Activated CD8-positive, alpha-beta T cell treated with anti-CD3 and anti-CD28 coated beads for 36 hours (primary cell): ENCODE measurements around the gene KMT2A. TPM values are rescaled to one million over a fixed set of nuclear protein-coding genes. Genes with fewer than 3 reads are reported as not detected.

Experiments
- ATAC-seq: fragments of 200-7000 bp; cut with Tn5 transposase; one replicate; pipeline ENCODE4 v1.10.0; 2021; ENCODE audit warnings: mild to moderate bottlenecking, moderate library complexity
- CTCF ChIA-PET: fragments of 350-600 bp; sonication (Branson Sonifier 250); formaldehyde crosslinking; loops from one replicate; lab custom pipeline; 2021; ENCODE audit warnings: antibody characterized with exemption; lab: Charles Lee
- POLR2A ChIA-PET: fragments of 350-600 bp; sonication (Branson Sonifier 250); formaldehyde crosslinking; loops from one replicate; lab custom pipeline; 2021; ENCODE audit warnings: antibody characterized with exemption; lab: Charles Lee
- DNase-seq: peaks from one replicate; pipeline ENCODE4 v3.0.0-alpha.2; 2020
- H3K27ac Mint-ChIP-seq: one replicate; pipeline ENCODE4 v1.8.0; 2021; ENCODE audit warnings: mild to moderate bottlenecking, mixed read lengths
- H3K27me3 Mint-ChIP-seq: one replicate; pipeline ENCODE4 v1.8.0; 2021; ENCODE audit warnings: mixed read lengths
- H3K36me3 Mint-ChIP-seq: one replicate; pipeline ENCODE4 v1.8.0; 2021; ENCODE audit warnings: low read depth, mixed read lengths
- H3K4me1 Mint-ChIP-seq: one replicate; pipeline ENCODE4 v1.8.0; 2021; ENCODE audit warnings: low read depth, mixed read lengths
- H3K4me3 Mint-ChIP-seq: one replicate; pipeline ENCODE4 v1.8.0; 2021; ENCODE audit warnings: mild to moderate bottlenecking, moderate library complexity, mixed read lengths
- H3K9me3 Mint-ChIP-seq: one replicate; pipeline ENCODE4 v1.8.0; 2021; ENCODE audit warnings: mixed read lengths
- intact Hi-C: fragments of 100-400 bp; cut with micrococcal nuclease; formaldehyde crosslinking; loops from one replicate; pipeline ENCODE4 v1.10.0; 2022
- total RNA-seq, 2 experiments: library from RNA; stranded (reverse); gene quantifications; one replicate each; pipeline ENCODE4 v1.2.3, GENCODE V29; 2021
- TF ChIP-seq, protein P1 (sequence below): fragments of 200-600 bp; IDR thresholded peaks from one replicate; pipeline ENCODE4 v1.8.0; 2022; ENCODE audit warnings: antibody characterized with exemption, mild to moderate bottlenecking

Gene KMT2A
- total RNA-seq, 2 experiments from 2014 or later, result 68.8 to 75.0 TPM

DNA sequence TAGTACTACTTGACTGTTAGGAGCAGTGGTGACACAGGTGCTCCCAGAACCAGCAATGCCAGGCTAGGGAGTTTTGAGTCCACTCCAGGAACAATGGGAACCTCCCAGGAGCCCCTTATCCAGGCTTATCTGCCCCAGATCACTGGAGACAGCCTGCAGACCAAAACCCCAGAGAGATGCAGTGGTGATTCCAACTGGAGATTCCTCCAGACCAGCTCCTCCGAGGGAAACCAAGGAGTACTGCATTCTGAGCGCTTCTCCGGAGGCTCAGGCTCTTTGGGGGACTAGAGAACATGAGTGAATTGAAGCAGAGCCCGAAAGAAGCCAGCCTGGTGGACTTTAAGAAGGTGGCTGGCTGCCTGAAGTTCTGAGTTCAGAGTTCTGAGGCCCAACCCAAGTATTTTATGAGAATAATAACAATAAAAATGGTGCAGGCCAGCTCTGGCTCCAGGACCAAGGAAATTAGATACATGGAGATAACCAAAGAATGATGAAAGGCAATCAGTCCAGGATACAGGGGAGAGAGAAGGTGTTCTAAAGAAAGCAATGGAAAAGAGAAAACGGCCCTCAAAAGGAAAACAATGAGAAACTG lies 93.4 kb downstream of the KMT2A start:
- TF ChIP-seq, protein P1, sequence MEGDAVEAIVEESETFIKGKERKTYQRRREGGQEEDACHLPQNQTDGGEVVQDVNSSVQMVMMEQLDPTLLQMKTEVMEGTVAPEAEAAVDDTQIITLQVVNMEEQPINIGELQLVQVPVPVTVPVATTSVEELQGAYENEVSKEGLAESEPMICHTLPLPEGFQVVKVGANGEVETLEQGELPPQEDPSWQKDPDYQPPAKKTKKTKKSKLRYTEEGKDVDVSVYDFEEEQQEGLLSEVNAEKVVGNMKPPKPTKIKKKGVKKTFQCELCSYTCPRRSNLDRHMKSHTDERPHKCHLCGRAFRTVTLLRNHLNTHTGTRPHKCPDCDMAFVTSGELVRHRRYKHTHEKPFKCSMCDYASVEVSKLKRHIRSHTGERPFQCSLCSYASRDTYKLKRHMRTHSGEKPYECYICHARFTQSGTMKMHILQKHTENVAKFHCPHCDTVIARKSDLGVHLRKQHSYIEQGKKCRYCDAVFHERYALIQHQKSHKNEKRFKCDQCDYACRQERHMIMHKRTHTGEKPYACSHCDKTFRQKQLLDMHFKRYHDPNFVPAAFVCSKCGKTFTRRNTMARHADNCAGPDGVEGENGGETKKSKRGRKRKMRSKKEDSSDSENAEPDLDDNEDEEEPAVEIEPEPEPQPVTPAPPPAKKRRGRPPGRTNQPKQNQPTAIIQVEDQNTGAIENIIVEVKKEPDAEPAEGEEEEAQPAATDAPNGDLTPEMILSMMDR, result no peak
- Mint-ChIP-seq H3K27ac (peak overlapping the region; percentile 66), H3K4me1 (peaks cover 28% of the 10 kb centered on the region), H3K27me3 (no peaks in the 10 kb centered on the region), H3K4me3 (peak overlapping the region; percentile 96), H3K9me3 (no peaks in the 10 kb centered on the region), H3K36me3 (peaks cover 2% of the 10 kb centered on the region)
- ChIA-PET CTCF (interaction anchor here (0.5 to 1.4 kb wide), 4 partner anchors 42 to 160 kb away, joined by 3 to 6 read pairs (median 4); partner anchors contain the start of gene ARCN1), POLR2A (interaction anchor here (0.6 to 1.1 kb wide), 4 partner anchors 14 to 34 kb away, joined by 3 to 4 read pairs (median 3); no protein-coding TSS in a partner anchor)
- no peak for DNase-seq
- no peak for ATAC-seq
- intact Hi-C loops, result loop anchor here (5.0 kb wide), 1 partner anchor 38 kb away; the partner anchor contains the start of gene IFT46

DNA sequence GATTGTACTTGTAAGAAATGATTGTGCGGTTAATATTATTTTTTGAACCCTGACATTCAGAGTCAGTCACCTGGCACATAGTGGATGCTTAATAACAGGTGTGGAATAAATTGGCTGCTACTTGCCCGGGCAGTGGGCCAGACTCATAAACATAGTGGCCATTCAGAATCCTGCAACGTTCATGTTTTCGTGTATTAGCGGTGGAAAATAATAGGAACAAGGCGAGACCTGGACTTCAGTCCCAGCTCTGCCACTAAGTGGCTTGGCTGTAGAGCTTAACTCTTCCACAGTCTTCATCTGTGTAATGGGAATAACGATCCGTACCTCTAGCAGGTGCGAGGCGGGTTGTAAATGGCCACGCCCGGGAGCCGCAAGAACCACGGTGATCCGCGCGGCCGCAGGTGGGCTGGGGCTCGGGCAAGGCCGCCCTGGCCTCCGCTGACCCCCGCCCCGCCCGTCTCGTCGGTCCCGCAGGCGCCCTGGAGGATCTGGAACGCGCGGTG lies 93.9 kb downstream of the KMT2A start:
- TF ChIP-seq, protein P1, result no peak
- Mint-ChIP-seq H3K4me1 (peaks cover 28% of the 10 kb centered on the region), H3K9me3 (no peaks in the 10 kb centered on the region), H3K36me3 (peaks cover 2% of the 10 kb centered on the region), H3K27ac (peak overlapping the region; percentile 66), H3K27me3 (no peaks in the 10 kb centered on the region), H3K4me3 (peak overlapping the region; percentile 96)
- POLR2A ChIA-PET, result interaction anchor here (0.6 to 1.1 kb wide), 5 partner anchors 14 to 133 kb away, joined by 3 to 4 read pairs (median 3); no protein-coding TSS in a partner anchor
- intact Hi-C loops, result no loop called here
- DNase-seq, result no peak
- no peak for ATAC-seq
- CTCF ChIA-PET, result interaction anchor here (0.5 to 1.4 kb wide), 7 partner anchors 42 to 285 kb away, joined by 3 to 6 read pairs (median 3); partner anchors contain the start of gene ARCN1

DNA sequence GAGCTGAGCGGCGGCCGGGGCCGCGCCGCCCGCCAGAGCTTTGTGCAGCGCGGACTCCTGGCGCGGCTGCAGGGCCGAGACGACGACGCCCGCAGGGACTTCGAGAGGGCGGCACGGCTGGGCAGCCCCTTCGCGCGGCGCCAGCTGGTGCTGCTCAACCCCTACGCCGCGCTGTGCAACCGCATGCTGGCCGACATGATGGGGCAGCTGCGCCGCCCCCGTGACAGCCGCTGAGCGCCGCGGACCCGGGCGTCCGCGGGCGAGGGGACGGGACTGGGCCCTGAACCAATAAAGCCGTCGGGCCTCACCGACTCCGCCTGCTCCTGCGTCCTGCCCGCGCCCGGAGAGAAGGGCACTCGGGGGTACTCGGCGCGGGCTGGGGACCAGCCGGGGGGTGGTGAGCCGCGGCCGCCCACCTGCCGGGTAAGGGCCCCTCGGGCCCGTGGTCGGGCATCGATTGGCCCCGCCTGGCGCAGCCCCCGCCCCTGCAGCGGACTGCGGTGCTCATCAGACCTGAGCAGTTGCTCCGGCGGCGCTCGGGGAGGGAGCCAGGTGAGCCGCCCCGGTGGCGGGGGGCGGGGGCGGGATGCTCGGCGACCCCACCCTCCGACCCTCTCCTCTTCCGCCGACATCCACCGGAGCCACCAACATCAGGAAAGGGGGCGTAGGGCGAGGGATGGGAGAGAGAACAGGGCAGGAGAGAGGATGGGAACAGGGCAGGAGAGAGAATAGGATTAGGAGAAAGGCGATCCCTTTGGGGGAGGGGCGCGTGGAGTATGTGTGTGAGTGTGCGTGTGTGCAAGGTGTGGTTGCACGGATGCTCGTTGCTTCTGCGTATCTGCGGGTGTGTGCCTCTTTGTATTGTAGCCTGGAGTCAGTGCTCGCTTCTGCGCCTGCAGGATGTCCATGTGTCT lies 94.6 kb downstream of the KMT2A start, which contains the start of gene TMEM25:
Gene TMEM25, plus strand, starts transcription at position 510 of the 914 bp plus-strand sequence. CDS start 610 bp downstream, outside the sequence.
- TF ChIP-seq, protein P1, result no peak
- peaks cover 28% of the 10 kb centered on the region for H3K4me1 Mint-ChIP-seq
- DNase-seq, result peak; percentile 82
- peak within 1 kb of the TSS; percentile 87 for H3K27ac Mint-ChIP-seq
- H3K27me3 Mint-ChIP-seq, result no peaks in the 10 kb centered on the region
- H3K36me3 Mint-ChIP-seq, result peaks cover 2% of the 10 kb centered on the region
- POLR2A ChIA-PET, result interaction anchor here (0.8 to 1.1 kb wide), 4 partner anchors 15 to 134 kb away, joined by 3 to 4 read pairs (median 3); no protein-coding TSS in a partner anchor
- H3K9me3 Mint-ChIP-seq, result no peaks in the 10 kb centered on the region
- ATAC-seq, result peak; percentile 85
- intact Hi-C loops, result no loop called here
- CTCF ChIA-PET, result interaction anchor here (0.5 to 1.4 kb wide), 6 partner anchors 41 to 285 kb away, joined by 3 to 6 read pairs (median 3); partner anchors contain the start of gene ARCN1
- peak within 1 kb of the TSS; percentile 96 for H3K4me3 Mint-ChIP-seq

DNA sequence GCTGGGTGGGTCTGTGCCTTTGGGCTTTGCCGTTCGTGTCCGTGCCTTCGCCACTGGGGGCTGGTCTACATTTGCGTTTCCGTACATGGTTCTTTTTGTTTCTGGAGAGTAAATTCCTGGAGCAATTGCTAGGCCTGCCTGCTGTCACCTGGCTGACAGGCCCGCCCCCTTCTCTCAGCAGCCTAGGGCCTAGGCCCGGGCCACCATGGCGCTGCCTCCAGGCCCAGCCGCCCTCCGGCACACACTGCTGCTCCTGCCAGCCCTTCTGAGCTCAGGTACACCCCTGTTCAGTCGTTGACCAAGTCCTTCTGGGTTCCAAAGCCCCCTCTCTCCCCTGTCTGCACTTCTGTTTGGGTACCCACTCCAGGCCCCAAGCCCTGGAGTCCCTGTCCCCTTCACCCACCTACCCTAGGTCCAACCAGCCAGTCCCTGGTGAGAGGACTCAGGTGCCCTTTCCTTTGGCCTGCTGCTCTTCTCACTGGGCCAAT lies 95.3 kb downstream of the KMT2A start:
- ChIA-PET CTCF (no interaction called here), POLR2A (no interaction called here)
- H3K4me3 Mint-ChIP-seq, result peak overlapping the region; percentile 96
- H3K27me3 Mint-ChIP-seq, result no peaks in the 10 kb centered on the region
- H3K27ac Mint-ChIP-seq, result peak overlapping the region; percentile 87
- H3K36me3 Mint-ChIP-seq, result peaks cover 2% of the 10 kb centered on the region
- DNase-seq, result no peak
- no peaks in the 10 kb centered on the region for H3K9me3 Mint-ChIP-seq
- H3K4me1 Mint-ChIP-seq, result peaks cover 28% of the 10 kb centered on the region
- peak; percentile 15 for ATAC-seq
- intact Hi-C loops, result no loop called here
- TF ChIP-seq, protein P1, result no peak
